Measurements from ENCODE around the gene LPP.

GRCh38 chr3:188452158-188452772, 298.3 kb downstream of the LPP start:
- TF ChIP-seq POLR2A (IDR thresholded peaks at IDR 0.05) (no peak), CTCF (IDR thresholded peaks at IDR 0.05) (no peak)
